ENCODE measurements around the gene GSG1.

DNA sequence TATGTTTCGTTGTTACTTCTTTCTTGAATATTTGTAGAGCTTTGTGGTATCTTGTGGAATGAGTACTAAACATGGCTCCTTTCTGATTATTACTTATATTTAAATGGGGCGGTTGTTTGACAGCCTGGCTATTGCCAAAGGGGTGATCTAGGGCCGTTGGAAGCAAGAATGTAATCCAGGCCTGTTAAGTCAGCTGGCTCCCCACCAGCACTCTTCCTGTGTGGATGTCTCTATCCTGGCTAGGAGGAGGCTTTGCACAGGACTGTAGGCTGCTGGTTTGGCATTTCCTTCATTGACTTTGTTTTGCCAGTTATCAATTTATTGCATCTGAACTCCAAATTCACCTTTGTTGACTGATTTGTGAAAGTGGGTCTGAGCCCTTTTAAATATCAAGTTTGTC is 53.7 kb downstream of the GSG1 start:
- TF ChIP-seq SUZ12 (IDR thresholded peaks at IDR 0.05; ENCODE audit: extremely low read depth, insufficient read depth, insufficient read length) (no peak), YY1 (IDR thresholded peaks at IDR 0.05; ENCODE audit: insufficient read depth, insufficient read length) (no peak), ZNF274 (IDR thresholded peaks at IDR 0.05; ENCODE audit: low read depth, low read length) (no peak)
